GM23338 (cell line): Measurements from ENCODE around the gene RPP40.
A peak's percentile ranks its signal among the peaks of the same experiment; 100 is the strongest.

Source experiments
- CTCF ChIP-seq, 2 experiments: fragments of 200-600 bp in 1 of 2; sonication (generic) in 1 of 2; conservative IDR thresholded peaks; 2 replicates each; pipeline versions ENCODE4 v1.5.1 to v1.6.1; 2016 to 2017; ENCODE audit warnings: antibody characterized with exemption in 2 of 2, low read depth in 2 of 2, mild to moderate bottlenecking in 2 of 2, moderate library complexity in 1 of 2
- EZH2 ChIP-seq: fragments of 200-600 bp; sonication (generic); IDR thresholded peaks from one replicate; pipeline ENCODE4 v1.8.0; 2017; ENCODE audit warnings: antibody characterized with exemption, mild to moderate bottlenecking, low read depth; ENCODE audit not compliant: unreplicated experiment
- POLR2AphosphoS5 ChIP-seq: IDR thresholded peaks from 2 replicates; pipeline ENCODE4 v1.6.1; 2016; ENCODE audit warnings: antibody characterized with exemption, low read depth
- REST ChIP-seq: IDR thresholded peaks from one replicate; pipeline ENCODE4 v1.6.1; 2018; ENCODE audit warnings: antibody characterized with exemption; ENCODE audit not compliant: unreplicated experiment
- ZNF462 ChIP-seq: fragments of 250-450 bp; sonication (Bioruptor Pico); IDR thresholded peaks from 2 replicates; pipeline ENCODE4 v1.5.0; 2020; ENCODE audit warnings: mild to moderate bottlenecking, moderate library complexity

- no peak for TF ChIP-seq EZH2
- TF ChIP-seq CTCF (conservative IDR thresholded peaks at IDR 0.05; ENCODE audit: low read depth in 2 of 2), result 0 out of 4 replicates have a peak, but pooled peaks of 1 of the 2 experiments have one; percentile 21
- peak; percentile 28; the same call in 1 of the 2 replicates for TF ChIP-seq POLR2AphosphoS5
- no peak for TF ChIP-seq ZNF462
- TF ChIP-seq REST, result no peak
Observed at GRCh38 chr6:5025911-5026819, 22.3 kb upstream of the RPP40 start.
